Osteoblast (primary cell): ENCODE data around the gene AGO1. TPM values are rescaled to one million over a fixed set of nuclear protein-coding genes. Genes with fewer than 3 reads are reported as not detected.
"Not testable (repeated sequence)": the region's sequence is repeated elsewhere in the genome, so short reads cannot be mapped to it uniquely, and the experiment has no call there.

Source experiments
- DNase-seq: peaks from one replicate; pipeline ENCODE4 v3.0.0; 2011; ENCODE audit warnings: low spot score, mixed read lengths; ENCODE audit not compliant: insufficient read length; ENCODE audit errors: missing footprints
- H2AFZ ChIP-seq: 2 replicates; pipeline ENCODE4 v1.6.0; 2011; ENCODE audit warnings: mild to moderate bottlenecking, low read length
- H3K27ac ChIP-seq: 2 replicates; pipeline ENCODE4 v1.5.1; 2011; ENCODE audit warnings: mild to moderate bottlenecking, low read depth, low read length, moderate library complexity
- H3K27me3 ChIP-seq: 2 replicates; pipeline ENCODE4 v1.6.0; 2012; ENCODE audit warnings: mild to moderate bottlenecking, control low read depth, inconsistent platforms, low read length, moderate library complexity; ENCODE audit not compliant: insufficient read depth
- H3K36me3 ChIP-seq: 2 replicates; pipeline ENCODE4 v1.5.1; 2011; ENCODE audit warnings: mild to moderate bottlenecking, low read length, control low read depth, moderate library complexity; ENCODE audit not compliant: insufficient read depth
- H3K4me1 ChIP-seq: 2 replicates; pipeline ENCODE4 v1.5.1; 2011; ENCODE audit warnings: mild to moderate bottlenecking, low read length, control low read depth, moderate library complexity; ENCODE audit not compliant: insufficient read depth
- H3K4me2 ChIP-seq: 2 replicates; pipeline ENCODE4 v1.6.0; 2011; ENCODE audit warnings: mild to moderate bottlenecking, low read length; ENCODE audit not compliant: insufficient read depth
- H3K4me3 ChIP-seq: fragments of 200-600 bp; sonication (generic); 3 replicates; pipeline ENCODE4 v1.5.1; 2012; ENCODE audit warnings: mild to moderate bottlenecking, low read length, inconsistent platforms; ENCODE audit not compliant: insufficient read depth
- H3K79me2 ChIP-seq: 2 replicates; pipeline ENCODE4 v1.6.0; 2012; ENCODE audit warnings: mild to moderate bottlenecking, low read length, control low read depth, inconsistent platforms; ENCODE audit not compliant: insufficient read depth
- H3K9me3 ChIP-seq: 2 replicates; pipeline ENCODE4 v1.5.1; 2011; ENCODE audit warnings: low read depth, low read length, control low read depth
- H4K20me1 ChIP-seq: 2 replicates; pipeline ENCODE4 v1.6.0; 2012; ENCODE audit warnings: mild to moderate bottlenecking, low read length, control low read depth; ENCODE audit not compliant: insufficient read depth
- CTCF ChIP-seq: IDR thresholded peaks from 2 replicates; pipeline ENCODE4 v1.5.1; 2011; ENCODE audit warnings: mild to moderate bottlenecking, low read depth, low read length, moderate library complexity; ENCODE audit errors: extremely low read depth
- total RNA-seq: library from RNA; depleted of rRNA; stranded (reverse); fragments of >200 nt; gene quantifications from 2 replicates; pipeline ENCODE4 v1.2.3, GENCODE V29; 2012

Gene AGO1
- total RNA-seq, 1 donor: 20.6 TPM

DNA sequence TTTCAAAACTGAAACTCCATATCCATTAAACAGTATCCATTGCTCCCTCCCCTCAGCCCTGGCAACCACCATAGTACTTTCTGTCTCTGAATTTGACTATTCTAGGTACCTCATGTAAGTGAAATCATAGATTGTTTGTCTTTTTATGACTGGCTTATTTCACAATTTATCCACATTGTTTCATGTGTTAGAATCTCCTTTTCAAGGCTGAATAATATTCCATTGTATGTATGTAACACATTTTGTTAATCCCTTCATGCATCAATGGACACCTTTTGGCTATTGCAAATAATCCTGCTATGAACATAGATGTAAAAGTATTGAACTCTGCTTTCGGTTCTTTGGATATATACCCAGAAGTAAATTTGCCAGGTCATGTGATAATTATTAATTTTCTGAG lies 85.4 kb downstream of the AGO1 start:
- no peaks in the 10 kb centered on the region for H4K20me1 ChIP-seq
- no peak for TF ChIP-seq CTCF
- H3K27me3 ChIP-seq: no peaks in the 10 kb centered on the region
- H3K36me3 ChIP-seq: peaks cover 8% of the 10 kb centered on the region
- H3K27ac ChIP-seq: no peak overlapping the region
- DNase-seq: no peak
- peaks cover 18% of the 10 kb centered on the region for H3K79me2 ChIP-seq
- no peaks in the 10 kb centered on the region for H3K4me1 ChIP-seq
- no peak overlapping the region for H3K4me3 ChIP-seq
- H2AFZ ChIP-seq: no peak overlapping the region
- H3K4me2 ChIP-seq: no peak overlapping the region
- no peaks in the 10 kb centered on the region for H3K9me3 ChIP-seq

GRCh38 chr1:35971601-35972000 lies 88.6 kb downstream of the AGO1 start:
- Histone ChIP-seq H3K9me3 (no peaks in the 10 kb centered on the region), H3K4me1 (no peaks in the 10 kb centered on the region), H3K27me3 (no peaks in the 10 kb centered on the region), H3K4me3 (no peak overlapping the region), H3K79me2 (peaks cover 9% of the 10 kb centered on the region), H2AFZ (no peak overlapping the region), H4K20me1 (no peaks in the 10 kb centered on the region), H3K36me3 (peaks cover 22% of the 10 kb centered on the region), H3K4me2 (no peak overlapping the region), H3K27ac (no peak overlapping the region)
- no peak for DNase-seq
- TF ChIP-seq CTCF: no peak

DNA sequence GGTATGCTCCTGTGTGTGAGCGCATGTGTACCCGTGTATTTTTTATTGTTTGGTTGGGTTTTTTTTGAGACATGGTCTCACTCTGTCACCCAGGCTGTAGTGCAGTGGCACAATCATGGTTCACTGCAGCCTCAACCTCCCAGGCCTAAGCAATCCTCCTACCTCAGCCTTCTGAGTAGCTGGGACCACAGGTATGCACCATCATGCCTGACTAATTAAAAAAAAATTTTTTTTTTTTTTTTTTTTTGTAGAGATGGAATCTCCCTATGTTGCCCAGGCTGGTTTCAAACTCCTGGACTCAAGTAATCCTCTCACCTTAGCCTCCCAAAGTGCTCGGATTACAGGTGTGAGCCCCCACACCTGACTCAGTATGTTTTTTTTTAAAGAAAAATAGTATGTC lies 89.6 kb downstream of the AGO1 start:
- not testable (repeated sequence) for H4K20me1 ChIP-seq, H3K9me3 ChIP-seq, H3K4me3 ChIP-seq, DNase-seq, H2AFZ ChIP-seq, H3K79me2 ChIP-seq, H3K4me2 ChIP-seq, H3K27me3 ChIP-seq, H3K4me1 ChIP-seq, H3K27ac ChIP-seq
- peaks cover 22% of the 10 kb centered on the region for H3K36me3 ChIP-seq

GRCh38 chr1:35980090-35980489 lies 97.1 kb downstream of the AGO1 start:
- H3K4me3 ChIP-seq: no peak overlapping the region
- H2AFZ ChIP-seq: no peak overlapping the region
- TF ChIP-seq CTCF: no peak
- DNase-seq: no peak
- no peaks in the 10 kb centered on the region for H3K79me2 ChIP-seq
- no peak overlapping the region for H3K4me2 ChIP-seq
- peaks cover 17% of the 10 kb centered on the region for H3K36me3 ChIP-seq
- no peaks in the 10 kb centered on the region for H3K4me1 ChIP-seq
- no peaks in the 10 kb centered on the region for H3K27me3 ChIP-seq
- no peaks in the 10 kb centered on the region for H4K20me1 ChIP-seq
- H3K27ac ChIP-seq: no peak overlapping the region
- H3K9me3 ChIP-seq: no peaks in the 10 kb centered on the region

Other genes starting within 250 kb of the AGO1 start
- 17.1 and 18.5 TPM in 2 replicates for gene PSMB2, start 241.7 kb upstream of the AGO1 start, total RNA-seq
- gene C1orf216, start 164.3 kb upstream of the AGO1 start, total RNA-seq: 25.3 and 26.8 TPM in 2 replicates
- gene CLSPN, start 113.2 kb upstream of the AGO1 start, total RNA-seq: 1.8 and 2.9 TPM in 2 replicates
- gene AGO4, start 75.2 kb upstream of the AGO1 start, total RNA-seq: 22.1 and 23.2 TPM in 2 replicates
- 14.8 and 17.4 TPM in 2 replicates for gene AGO3, start 47.9 kb downstream of the AGO1 start, total RNA-seq
- 0.29 TPM in 1 of 2 replicates, not detected in the other for gene TEKT2, start 200.9 kb downstream of the AGO1 start, total RNA-seq
- 20.6 and 24.2 TPM in 2 replicates for gene ADPRS, start 205.7 kb downstream of the AGO1 start, total RNA-seq
- gene COL8A2, start 242.0 kb downstream of the AGO1 start, total RNA-seq: 12.7 and 15.2 TPM in 2 replicates